HG03108 (cell line): ENCODE data around the gene GAB1.

Experiments used
- ATAC-seq: cut with Tn5 transposase; IDR thresholded peaks from one replicate; pipeline ENCODE4 v1.9.1; 2021; ENCODE audit warnings: moderate library complexity; ENCODE audit not compliant: unreplicated experiment

GAB1 gene

DNA sequence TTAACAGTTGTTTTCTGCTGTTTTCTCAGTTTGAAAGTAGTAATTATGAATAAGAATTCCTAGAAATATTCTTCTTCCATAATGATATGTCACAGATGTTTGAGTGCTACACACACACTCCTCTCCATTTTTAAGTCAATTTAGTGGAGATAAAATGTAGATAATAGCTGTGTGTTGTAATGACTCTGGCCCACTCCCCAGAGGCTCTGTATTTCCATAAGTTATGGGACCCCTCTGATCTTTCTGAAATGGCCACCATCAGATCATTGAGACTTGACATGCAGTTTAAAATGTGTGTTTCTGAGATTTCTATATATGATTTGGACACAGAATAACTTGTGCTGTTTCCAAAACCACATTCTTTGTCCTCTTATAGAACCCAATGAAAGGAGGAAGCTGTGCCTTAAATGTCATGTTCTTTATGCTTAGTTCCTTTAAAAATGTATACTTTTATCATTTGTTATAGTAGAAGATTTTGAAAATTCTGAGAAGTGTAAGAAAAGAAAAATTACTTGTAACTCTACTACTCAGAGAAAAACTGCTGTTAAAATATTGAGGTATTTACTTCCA lies 46.4 kb downstream of the GAB1 start:
- ATAC-seq: no peak

DNA sequence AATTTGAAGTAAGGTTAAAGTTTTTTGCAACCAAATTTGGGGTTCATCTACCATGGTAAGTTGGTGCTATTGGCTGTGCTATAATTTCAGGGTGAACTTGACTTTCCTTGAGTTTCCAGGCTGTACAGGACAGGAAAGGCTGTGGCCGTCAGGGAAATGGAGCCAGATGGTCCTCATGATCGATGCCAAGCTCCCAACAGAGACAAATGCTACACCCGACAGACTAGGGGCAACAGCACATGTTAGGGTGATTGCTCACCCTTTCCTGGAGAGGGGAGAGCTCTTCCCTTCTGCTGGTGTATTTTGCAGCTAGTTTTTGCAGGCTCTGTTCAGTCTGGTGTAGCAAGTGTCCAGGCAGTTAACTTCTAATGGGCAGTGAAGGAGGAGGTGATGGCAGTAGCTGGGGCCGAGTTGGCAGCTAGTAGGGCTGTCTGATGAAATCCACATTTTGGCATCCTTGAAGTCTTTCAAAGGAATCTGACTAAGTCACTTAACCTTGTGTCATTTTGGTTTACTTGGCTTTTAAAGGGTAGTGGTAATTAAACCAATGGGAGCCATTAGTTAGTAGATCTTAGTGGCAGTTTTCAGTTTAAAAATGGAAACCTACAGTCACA lies 47.8 kb downstream of the GAB1 start:
- no peak for ATAC-seq

DNA sequence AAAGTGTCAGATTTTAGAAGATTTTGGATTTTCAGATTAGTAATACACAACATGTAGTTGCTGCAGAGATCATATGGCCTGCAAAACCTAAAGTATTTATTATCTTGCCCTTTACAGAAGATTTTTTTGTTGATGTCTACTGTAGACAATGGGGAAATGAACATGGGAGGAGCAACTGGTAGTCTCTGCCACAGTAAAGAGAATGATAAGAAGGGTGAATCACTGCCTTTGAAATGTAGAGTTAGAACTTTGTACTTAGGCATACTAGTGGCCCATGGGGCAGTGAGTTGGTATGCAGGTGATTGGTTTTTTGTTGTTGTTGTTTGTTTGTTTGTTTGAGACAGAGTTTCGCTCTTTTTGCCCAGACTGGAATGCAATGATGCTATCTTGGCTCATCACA lies 50.1 kb downstream of the GAB1 start:
- ATAC-seq: no peak

DNA sequence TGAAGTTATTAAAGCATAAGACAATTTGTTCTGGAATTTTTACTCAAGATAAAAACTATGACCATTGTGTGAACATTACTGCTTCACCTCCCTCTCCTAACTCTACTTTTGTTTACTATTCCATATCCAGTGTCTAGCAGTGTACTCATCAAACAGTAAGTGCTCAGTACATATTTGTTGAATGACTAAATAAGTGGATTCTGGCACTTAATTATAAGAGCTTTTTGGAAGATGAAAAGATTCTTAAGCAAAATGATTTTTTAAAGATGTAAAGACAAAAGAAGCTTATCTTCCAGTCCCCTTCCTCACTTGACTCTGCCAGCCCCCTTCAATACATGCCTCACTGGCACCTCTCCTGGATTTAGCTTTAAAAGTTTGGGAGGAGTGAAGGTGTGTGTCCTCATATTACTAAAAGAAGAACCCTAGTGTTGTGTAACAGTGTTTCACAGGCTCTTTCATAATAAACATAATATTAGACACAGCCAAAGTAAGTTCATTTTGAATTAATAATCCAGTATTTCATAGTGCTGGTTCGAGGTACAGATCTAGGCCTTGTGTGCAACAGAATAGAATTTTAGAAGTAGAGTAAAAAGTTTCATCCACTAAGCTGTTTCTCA lies 53.0 kb downstream of the GAB1 start:
- no peak for ATAC-seq

DNA sequence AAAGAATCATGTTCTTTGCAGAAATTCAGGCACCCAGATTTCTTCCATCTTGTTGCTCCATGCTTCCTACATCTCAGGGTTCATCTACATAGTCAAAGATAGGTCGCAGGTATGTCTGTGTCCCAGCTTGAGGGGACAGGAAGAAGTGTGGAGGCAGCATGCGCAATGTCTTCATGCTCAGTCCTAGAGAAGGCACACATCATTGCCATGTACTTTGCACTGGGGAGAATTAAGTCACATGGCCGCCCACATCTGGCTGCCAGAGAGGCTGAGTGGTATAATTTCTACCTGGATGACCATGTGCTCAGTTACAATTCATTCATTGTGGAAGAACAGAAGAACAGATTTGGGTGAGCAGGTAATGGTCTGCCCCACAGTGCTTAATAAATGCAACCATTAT lies 54.1 kb downstream of the GAB1 start:
- no peak for ATAC-seq

DNA sequence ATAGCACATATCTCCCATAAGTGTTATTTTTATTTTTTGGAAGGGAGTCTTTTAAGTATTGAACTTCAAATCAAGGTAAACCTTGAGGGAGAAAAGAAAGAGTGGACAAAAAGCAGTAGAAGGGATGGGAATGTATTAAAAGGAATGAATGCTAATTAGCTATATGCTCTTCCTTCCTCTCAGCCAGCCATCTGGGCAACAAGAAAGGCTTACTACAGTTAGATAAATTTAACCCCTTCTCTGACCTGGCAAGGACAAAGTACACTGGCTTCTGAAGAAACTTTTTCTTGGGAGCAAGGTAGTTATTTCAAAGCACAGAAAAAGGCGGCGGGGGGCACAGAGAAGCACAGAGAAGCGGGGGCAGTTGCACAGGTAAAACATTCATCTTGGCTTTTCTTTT lies 54.6 kb downstream of the GAB1 start:
- no peak for ATAC-seq

DNA sequence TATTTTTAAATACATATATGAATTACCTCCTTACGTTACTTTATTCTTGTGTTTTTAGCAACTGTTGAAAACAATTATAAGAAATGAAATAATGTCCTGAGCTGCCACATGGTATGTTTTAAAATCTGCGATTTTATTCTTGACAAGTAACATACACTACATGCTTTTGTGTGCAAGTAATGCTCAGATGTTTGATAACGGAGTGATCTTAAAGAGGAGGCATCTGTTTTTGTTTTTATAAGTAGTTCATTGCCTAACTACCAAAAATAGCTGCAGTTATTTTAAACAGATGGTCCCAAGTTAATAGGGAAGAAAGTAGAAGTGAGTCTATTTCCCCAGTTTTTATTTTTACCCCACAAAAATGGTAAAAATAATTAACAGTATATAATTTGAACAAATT lies 55.2 kb downstream of the GAB1 start:
- no peak for ATAC-seq

DNA sequence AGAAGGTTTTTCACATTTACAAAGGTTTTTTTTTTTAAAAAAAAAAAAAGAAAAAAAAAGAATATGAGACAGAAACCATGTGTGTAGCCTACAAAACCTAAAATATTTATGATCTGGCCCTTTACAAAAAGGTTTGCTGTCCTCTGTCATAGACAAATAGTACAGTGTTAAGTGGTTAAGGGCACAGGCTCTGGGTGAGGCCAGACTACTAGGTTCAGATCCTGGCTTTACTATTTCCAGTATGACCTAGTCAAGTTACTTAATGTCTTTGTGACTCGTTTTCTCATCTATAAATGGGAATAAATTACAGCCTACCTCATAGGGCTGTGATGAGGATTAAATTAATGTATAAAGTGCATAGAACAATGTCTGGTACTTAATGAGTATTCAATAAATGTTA lies 56.5 kb downstream of the GAB1 start:
- ATAC-seq: no peak

DNA sequence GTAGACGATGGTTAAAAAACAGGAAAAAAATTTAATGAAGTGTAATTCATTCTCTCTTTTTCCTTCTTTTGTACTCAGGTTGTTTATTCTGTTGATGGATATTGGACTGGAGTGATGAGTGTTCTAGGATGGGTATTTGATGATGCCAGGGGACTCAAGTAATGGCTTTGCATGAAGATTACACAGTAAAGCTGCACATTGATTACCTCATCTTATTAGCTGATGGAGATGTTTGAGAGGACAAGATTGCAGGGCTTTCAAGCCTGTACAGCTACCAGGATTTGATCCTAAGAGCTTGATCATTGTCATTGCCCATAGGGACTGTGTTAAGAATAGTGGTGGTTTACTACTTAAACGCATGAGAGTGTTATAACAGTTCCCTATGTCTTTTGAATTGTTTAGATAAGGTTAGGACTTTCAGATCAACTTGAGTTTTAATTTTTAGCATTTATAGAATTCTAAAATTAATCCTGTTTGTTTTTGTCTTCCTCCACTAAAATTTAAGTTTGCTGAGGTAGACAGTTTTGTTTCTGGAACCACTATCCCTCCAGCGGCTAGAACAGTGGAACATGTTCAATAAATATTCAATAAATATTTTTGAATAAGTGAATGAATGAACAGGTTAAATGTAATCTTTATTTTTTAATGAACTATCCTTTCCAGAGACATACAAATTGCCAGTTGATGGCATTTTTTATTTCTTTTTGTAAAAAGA lies 58.2 kb downstream of the GAB1 start:
- ATAC-seq: no peak

DNA sequence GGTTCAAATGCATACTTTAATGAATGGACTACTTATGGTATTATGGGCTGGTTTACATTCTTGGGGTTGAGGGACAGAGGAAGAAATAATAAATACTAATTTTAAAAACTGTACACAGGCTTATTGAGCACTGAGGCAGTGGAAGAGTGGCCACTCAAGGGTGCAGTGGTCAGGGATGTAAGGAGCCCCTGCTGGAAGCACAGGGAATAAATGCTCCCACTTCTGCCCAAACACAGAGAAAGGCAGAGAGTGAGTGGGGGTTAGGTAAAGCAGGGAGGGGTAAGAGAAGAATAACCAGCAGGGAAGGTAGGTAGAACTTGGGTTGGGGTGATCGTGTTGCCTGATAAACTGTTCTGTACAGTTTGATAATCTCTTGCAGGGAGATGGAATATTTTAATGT lies 60.0 kb downstream of the GAB1 start:
- ATAC-seq: no peak

DNA sequence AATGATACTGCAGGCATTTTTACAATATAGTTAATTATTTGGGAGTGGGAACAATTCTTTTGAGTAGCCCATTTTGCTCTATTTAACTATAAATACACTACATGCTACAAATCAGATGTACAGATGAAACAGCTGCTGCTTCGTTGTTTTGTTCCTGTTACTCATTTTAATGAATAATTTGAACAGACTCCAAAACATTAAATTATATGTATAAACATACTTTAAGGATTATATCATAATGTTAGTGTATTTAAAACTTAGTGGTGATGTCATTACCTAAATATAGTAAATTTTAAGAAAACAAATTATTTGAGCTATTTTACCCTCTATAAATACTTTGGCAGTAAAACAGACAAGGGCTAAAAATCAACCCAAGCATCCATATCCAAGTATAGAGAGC lies 60.7 kb downstream of the GAB1 start:
- no peak for ATAC-seq

DNA sequence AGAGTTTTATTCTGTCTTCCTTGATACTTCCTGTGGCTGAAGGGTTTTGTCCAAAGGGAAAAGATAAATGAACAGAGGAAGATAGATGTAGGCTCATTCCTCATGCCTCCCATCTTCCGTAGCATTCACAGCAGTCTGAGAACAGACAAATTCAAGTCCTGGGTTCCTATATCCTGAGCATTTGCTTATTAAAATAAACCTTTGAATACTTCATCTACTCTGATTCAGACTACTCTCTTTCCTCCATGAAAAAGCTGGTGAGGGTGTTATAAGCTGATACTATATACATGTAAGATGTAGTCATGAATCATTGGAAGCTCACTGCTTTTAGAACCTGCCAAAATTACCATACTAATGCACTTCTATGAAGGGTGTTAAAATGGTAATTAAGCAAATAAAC lies 61.2 kb downstream of the GAB1 start:
- ATAC-seq: no peak

DNA sequence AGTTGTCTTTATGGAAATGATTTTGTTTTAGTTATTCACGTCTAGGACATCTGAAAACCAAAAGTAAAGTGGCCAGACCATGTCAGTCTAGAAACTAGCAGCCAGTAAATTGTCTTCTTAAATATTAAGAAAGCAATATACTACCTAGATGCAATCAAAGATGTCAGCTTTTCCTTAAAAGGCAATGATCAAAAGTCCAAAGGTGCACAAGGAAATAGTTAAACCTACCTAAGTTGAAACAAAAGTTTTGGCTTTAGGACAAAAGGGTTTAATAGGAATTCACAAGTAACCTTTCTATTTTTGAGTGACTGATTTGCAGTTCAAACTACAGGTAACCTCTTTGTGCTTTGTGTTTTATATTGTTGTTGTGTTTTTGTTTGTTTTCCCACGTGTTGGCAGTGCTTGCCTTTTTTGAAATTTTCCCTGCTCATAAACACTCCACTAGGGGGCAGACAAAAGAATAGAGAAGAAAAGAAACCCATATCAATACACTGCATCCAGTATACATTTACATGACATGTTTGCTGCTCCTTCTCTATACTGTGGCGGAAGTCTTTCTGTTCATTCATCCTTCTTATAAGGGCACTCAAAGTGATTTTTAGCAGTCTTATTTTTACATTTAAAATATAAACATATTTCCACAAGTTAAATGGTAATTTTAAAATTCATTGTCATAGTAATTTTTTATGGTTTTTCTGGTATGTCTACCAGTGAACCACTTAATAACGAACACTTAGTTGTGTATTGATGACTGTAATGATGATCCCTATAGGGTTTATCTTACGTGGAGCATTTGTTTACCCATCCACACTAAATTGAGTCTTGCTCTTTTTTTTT lies 62.7 kb downstream of the GAB1 start:
- no peak for ATAC-seq

DNA sequence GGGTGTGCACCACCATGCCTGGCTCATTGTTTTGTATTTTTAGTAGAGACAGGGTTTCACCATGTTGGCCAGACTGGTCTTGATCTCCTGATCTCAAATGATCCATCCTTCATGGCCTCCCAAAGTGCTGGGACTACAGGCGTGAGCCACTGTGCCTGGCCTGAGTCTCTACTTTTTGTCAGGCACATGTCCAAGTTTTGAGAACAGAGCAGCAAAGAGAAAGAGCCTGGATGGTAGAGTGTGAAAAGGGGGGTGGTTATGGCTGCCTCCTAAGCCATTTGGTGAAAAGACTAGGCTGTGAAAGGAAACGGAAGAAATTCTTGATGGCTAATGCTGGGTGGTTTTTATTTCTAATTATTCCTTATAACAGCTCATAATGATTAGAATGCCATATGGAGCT lies 63.4 kb downstream of the GAB1 start:
- no peak for ATAC-seq

DNA sequence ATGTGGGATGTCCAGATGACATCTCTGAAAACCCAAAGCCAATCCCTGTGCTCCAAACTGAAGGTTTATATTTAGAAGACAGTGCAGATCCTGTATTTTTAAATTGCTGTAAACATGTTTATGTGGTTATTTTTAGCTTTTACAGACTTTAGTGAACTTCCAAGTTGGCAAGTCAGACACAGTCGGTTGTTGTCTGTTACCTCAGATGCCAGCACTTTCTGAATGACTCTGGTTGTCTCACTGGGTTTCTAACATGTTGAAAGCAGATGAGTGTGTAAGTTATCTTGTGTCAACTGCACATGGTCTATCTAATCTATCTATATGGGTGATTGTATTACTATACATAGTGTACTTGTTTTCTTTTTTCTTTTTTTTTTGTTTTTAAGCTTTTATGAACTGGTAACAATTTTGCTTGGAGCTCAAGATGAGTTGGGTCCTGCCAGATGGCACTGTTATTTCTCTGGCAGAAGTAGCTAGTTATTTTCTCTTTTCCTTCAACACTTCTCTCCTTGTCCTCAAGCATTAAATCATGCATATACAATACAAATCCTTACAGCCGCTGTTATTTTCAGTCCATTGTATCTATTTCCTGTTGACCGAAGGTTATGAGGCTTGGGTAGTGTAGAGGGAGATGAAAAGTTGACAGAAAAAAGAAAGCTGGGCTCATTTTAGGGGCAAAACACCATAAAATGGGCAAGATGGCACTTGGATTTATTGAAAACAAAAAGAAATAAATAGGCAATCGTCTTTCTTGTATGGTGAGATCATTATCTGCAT lies 66.3 kb downstream of the GAB1 start:
- ATAC-seq: no peak

DNA sequence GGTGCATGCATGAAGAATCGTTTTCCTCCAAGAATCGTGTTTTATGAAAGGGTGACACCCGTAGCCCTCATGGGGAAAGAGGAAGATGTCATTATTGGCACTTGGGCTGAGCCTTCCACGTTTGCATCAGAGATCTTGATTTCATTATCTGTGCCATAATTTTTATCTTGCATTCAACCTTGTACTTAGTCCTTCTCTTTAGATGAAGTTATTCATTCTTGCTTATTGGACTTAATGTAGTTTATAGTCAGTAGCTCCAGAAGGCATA lies 66.8 kb downstream of the GAB1 start:
- no peak for ATAC-seq

DNA sequence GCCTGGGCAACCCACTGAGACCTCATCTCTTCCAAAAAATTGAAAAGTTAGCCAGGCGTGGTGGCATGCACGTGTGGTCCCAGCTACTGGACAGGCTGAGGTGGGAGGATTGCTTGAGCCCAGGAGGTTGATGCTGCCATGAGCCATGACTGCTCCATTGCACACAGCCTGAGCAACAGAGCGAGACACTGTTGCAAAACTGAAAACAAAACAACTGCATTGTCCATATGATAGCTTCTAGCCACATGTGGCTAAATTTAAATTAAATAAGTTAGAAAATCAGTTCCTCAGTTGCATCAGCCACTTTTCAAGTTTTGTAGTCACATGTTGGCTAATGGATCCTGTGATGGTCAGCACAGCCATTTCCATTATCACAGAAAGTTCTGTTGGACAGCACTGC lies 67.9 kb downstream of the GAB1 start:
- ATAC-seq: peak; percentile 93

DNA sequence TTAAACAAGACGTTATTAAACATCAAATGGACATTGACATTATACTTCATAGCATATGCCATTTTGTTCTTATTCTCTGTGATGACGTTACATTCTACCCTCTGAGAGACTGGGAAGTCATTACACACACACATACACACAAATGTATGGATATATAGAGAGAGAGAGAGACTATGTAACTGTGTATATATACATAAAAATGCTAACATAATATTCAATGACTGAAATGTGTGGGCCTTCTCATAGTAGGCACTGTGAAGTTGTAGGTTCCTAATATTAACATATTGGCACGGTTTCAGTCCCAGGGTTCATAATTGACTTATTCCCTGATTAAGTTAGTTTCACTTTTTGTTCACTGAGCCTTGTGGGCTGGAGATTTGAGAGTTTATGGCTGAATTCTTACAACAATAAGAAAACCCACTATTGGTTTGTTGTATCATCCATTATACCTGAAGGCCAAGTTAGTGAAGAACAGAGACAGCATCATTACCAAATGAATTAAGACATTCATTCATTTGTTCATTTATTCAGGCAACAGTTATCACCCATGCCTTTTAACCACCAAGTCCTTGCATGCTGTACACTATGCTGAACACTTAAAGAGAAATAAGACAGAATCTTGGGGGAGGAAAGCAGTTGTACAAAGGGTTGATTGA lies 68.5 kb downstream of the GAB1 start:
- ATAC-seq: no peak

DNA sequence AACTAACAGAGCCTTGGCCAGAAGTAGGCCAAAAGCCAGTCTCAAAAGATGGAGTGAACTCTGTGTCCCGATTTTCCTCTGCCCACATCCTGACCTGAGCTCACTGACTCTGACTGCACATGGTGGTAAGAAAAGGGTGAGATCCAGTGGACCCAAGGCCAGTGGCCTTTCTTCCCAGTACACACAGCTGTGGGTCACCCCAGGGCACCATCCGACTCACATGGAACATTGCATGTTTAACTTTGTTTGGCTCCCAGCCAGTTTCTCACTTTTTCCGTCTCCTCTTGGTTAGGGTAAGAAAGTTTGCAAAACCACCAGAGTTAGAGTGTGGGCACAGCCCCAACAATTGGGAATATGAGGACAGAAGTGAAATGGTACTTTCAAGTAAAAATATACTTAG lies 69.8 kb downstream of the GAB1 start:
- ATAC-seq: no peak

DNA sequence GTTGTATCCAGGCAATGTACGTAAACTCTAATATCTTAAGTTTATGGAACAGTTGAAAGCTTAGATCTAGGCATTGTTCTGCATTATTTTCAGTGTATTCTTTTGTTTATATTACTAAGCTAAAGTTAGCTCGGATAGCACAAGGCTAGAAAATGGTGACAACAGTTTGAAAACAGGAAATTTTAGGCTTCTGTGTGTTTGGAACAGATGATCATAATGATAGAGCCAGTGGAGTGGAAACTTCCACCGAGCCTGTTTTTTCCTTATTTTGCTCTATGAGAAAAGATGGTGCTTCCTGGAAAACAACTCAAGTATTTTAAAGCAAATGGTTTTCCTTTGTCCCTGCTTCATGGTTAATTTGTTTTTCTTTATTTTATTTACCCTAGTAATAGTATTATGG lies 70.8 kb downstream of the GAB1 start:
- ATAC-seq: no peak
